ENCODE measurements around the gene PLCXD1.

DNA sequence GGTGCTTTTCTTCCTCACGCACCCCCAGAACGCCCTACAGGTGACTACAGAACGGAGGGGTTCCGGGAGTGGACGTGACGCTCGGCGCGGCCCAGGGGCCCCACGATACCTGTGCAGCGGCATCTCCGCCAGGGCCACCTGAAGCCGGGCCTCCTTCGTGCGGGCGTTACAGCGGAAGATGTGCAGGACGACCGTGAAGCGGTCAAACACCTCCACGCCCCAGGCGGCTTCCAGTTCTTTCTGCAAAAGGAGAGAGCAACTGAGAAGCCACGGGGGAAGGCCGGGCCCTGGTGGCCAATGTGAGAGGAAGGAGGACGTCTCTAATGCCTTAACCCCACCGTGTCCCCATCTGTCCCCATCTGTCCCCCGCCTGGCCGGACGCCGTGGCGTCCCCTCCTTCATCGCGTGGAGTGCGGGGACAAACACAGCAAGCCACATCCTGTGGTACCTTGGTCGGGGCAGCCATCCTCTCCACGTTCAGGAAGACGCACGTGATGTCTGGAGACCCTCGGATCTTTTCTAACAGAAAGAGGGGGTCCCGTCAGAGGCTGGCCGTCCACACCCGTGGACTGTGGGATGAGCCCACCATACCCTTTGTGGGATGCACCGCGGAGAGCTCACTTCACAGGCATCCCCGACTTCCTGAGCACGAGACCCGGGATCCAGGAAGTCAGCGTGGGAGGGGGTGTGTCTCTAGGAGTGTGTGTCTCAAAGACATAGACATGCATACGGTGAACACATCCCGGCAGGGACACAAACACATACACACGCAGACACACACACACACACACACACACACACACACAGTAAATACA lies 33.8 kb downstream of the PLCXD1 start:
- TF ChIP-seq, protein P1, sequence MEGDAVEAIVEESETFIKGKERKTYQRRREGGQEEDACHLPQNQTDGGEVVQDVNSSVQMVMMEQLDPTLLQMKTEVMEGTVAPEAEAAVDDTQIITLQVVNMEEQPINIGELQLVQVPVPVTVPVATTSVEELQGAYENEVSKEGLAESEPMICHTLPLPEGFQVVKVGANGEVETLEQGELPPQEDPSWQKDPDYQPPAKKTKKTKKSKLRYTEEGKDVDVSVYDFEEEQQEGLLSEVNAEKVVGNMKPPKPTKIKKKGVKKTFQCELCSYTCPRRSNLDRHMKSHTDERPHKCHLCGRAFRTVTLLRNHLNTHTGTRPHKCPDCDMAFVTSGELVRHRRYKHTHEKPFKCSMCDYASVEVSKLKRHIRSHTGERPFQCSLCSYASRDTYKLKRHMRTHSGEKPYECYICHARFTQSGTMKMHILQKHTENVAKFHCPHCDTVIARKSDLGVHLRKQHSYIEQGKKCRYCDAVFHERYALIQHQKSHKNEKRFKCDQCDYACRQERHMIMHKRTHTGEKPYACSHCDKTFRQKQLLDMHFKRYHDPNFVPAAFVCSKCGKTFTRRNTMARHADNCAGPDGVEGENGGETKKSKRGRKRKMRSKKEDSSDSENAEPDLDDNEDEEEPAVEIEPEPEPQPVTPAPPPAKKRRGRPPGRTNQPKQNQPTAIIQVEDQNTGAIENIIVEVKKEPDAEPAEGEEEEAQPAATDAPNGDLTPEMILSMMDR (IDR thresholded peaks at IDR 0.05): no peak
- no peak for TF ChIP-seq POLR2A (IDR thresholded peaks at IDR 0.05)

Data from thyroid gland (tissue), 4 donors.